Erythroblast (primary cell): Measurements from ENCODE around the gene DNAI1.

Experiments used
- DNase-seq, 2 experiments: peaks; one replicate each; lab custom pipeline; 2025; lab: John Stamatoyannopoulos, UW
- GATA1 ChIP-seq: IDR thresholded peaks from 2 replicates; pipeline ENCODE4 v1.6.1; 2011; ENCODE audit warnings: low read depth, mild to moderate bottlenecking, control low read depth, low read length, moderate library complexity
- POLR2A ChIP-seq: IDR thresholded peaks from 2 replicates; pipeline ENCODE4 v1.6.1; 2011; ENCODE audit warnings: mild to moderate bottlenecking, low read length

The DNAI1 gene

DNA sequence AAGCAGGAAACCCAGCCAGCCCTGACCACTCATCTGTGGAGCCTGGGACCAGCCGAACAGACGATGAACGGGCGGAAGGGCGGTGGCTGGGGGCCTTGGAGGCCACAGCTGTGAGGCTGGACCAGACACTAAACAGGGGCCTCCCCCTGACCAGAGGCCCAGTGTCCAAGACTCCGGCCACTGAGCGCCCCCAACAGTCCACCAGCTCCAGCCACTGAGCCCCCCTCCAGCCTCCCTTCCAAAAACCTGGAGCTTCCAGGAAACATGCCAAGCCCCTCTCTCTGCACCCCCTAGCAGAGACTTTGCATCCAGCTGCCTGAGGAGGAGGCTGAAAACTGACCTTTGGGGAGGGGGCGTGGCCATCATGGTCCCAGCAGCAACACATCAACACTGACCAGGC lies 107.7 kb downstream of the DNAI1 start:
- TF ChIP-seq POLR2A, result no peak

GRCh38 chr9:34566972-34567371 lies 108.4 kb downstream of the DNAI1 start:
- DNase-seq, result no peak
- no peak for TF ChIP-seq POLR2A

More for the DNA sequence above, 107.7 kb downstream of the DNAI1 start:
- no peak for DNase-seq

GRCh38 chr9:34568133-34568532 lies 109.5 kb downstream of the DNAI1 start:
- TF ChIP-seq GATA1 (no peak), POLR2A (no peak)
- DNase-seq, result no peak

- DNase-seq, result no peak
- TF ChIP-seq POLR2A, result no peak
- no peak for TF ChIP-seq GATA1
These were observed 110.2 kb downstream of the DNAI1 start for GRCh38 chr9:34568774-34569173.

DNA sequence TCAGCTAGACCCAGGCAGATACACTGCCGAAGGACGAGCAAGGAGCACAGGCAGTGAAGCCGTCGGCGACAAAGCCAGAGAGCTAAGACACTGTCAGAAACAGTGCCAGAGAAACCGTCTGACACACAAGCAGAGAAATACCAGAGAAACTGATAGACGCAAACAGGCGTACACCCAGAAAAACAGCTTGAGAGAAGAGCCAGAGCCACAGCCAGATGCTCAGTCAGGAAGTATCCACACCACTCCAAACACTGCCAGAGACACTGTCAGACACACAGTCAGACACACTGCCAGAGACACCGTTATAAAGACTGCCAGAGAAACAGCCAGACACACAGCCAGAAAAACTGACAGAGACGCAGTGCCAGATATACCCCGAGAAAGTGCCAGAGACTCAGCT lies 111.8 kb downstream of the DNAI1 start:
- no peak for DNase-seq
- no peak for TF ChIP-seq GATA1
- no peak for TF ChIP-seq POLR2A
